HPDE6-E6E7 (cell line): ENCODE measurements around the gene FBXO31.

ENCODE experiments used
- DNase-seq: peaks from one replicate; pipeline ENCODE4 v3.0.0; 2011; ENCODE audit warnings: missing footprints; ENCODE audit errors: extremely low spot score

The FBXO31 gene

GRCh38 chr16:87310610-87311009 is 73.0 kb downstream of the FBXO31 start:
- no peak for DNase-seq

GRCh38 chr16:87309620-87310525 is 73.7 kb downstream of the FBXO31 start:
- DNase-seq = no peak

GRCh38 chr16:87308826-87309225 is 74.8 kb downstream of the FBXO31 start:
- no peak for DNase-seq

- no peak for DNase-seq
Measured at GRCh38 chr16:87306516-87306915, 77.1 kb downstream of the FBXO31 start.

DNA sequence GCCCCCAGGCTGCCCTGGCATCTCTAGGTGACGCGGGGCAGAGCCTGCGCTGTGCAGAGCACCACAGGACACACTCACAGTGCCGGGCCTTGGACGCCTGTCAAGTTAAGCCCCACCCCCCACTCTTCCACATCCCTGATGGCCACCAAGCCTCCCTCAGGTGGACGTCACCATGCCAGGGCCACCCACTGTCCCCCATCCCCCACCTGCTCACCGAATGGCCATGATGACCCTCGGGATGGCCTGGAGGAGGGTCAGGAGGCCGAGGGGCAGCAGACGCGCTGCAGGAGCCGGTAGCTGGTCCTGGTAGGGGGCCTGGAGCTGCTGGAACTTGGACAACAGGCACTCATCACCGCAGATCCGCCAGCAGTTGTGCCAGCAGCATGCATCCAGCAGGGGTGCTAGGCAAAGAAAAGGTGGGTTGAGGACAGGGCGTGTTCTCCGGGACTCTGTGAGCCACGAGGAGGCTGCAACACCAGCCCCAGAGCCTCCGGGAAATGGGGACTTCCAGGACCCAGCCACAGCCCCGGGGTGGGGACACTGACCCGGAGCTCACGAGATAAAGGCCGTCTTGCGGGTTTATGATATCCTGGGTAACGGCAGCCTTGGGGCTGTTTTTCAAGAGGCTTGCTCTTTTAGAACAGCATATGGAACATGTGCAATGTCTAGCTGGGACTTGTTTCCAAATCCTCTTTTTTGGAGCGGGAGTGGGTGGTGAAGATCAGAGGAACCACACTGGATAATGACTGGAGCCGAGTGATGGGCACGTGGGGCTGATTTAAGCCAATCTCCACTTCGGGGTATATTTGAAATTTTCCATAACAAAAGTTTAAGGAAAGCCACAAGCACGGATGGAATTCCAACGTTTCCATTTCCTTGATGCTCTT is 77.8 kb downstream of the FBXO31 start:
- no peak for DNase-seq

GRCh38 chr16:87304951-87305350 is 78.6 kb downstream of the FBXO31 start:
- DNase-seq = no peak

GRCh38 chr16:87303962-87304521 is 79.5 kb downstream of the FBXO31 start:
- DNase-seq = no peak

GRCh38 chr16:87303431-87303930 is 80.1 kb downstream of the FBXO31 start:
- no peak for DNase-seq

GRCh38 chr16:87298857-87299465 is 84.6 kb downstream of the FBXO31 start:
- no peak for DNase-seq

DNA sequence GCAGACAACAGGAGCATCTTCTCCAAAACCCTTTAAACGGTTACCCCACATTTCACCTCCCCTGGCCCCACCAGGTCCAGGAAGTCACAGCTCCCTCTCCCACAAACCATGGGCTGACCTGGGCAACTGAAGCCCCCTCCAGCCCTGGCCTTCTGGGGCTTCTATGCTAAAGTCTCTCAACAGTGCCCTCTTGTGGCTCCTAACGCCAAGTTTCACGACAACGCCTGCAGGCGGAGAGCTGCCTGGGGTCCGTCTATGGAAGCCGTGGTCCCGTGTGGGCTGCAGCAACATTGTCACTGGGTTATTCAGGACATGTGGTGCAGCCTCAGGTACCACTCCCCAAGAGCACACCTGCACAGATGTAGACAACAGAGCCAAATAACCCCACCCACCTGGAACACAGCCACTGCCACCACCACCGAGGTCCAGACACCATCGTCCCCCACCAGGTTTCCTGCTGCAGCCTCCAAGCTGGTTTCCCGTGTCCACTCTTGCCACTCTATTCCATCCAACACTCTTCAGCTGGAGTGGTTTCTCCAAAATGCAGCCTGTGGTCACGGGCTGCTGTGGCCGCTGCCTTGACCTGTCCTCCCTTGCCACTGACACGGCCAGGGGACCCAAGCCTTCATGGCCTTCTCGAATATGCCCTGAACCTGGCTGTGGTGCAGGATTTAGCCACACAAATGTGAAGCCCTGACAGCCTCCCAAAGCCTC is 85.5 kb downstream of the FBXO31 start:
- peak; percentile 49 for DNase-seq

- no peak for DNase-seq
Measured at GRCh38 chr16:87297407-87297806, 86.2 kb downstream of the FBXO31 start.

DNA sequence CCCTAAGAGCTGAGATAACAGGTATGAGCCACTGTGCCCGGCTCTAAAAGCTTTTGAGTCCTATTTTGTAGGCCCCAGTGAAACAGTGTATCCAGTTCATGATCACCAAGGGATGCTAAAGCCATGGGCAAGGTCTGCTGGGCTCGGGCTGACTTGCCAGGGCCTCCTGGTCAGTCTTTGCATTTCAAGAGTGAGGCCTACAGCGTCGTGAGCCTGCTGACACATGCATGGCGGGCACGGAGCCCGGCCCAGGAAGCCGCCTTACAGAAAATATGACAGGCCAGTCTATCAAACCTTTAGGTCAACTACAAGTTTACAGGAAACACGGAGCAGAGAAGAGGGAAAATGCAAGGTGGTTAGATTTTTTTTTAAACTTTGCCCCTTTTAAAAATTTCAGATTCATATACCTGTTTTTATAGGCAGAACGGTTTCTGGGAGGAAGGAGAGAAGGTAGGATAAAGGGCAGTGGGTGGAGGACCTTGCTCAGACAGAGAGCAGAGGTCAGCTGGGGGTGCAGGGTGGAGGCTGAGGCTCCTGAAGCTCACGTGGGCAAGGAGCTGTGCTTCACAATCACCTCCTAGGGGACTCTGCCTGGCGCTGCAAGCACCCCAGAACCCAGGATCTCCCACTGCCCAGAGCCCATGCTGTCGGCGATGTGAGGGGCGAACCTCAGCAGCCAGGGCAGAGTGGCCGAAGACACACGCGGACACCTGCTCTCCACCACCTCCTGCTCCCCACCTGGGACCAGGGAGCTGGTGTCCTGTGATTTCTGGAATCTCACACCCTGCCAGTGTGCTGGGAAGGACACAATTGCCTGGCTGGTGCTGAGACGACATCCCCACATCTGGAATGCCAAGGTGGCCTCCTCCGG is 87.7 kb downstream of the FBXO31 start:
- DNase-seq = no peak

DNA sequence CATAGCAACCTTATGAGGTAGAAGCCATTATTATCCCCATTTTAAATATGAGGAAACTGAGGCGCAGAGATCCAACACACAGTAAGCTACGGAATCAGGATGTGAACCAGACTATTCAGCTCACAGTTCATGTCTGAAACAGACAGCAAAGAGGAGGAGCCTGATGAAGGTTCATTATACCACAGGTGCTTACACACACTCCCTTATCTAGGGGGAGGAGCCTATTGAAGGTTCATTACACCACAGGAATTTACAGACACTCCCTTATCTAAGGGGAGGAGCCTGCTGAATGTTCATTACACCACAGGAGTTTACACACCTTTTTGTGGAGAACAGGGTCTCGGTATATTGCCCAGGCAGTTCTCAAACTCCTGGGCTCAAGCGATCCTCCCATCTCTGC is 88.3 kb downstream of the FBXO31 start:
- no peak for DNase-seq

DNA sequence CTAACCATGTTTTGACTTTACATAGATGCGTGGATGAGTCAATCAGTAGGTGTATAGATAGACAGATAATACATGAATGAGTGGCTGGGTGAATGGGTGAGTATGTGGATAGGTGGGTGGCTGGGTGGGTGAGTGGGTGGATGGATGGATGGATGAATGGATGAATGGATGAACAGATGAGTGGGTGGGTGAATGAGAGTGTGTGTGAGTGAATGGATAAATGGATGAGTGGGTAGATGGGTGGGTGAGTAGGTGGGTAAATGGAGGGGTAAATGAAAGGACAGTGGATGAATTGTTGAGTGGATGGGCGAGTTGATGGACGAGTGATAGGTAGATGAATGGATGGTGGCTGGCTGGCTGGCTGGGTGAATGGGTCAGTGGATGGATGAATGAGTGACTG is 89.6 kb downstream of the FBXO31 start:
- DNase-seq = no peak

DNA sequence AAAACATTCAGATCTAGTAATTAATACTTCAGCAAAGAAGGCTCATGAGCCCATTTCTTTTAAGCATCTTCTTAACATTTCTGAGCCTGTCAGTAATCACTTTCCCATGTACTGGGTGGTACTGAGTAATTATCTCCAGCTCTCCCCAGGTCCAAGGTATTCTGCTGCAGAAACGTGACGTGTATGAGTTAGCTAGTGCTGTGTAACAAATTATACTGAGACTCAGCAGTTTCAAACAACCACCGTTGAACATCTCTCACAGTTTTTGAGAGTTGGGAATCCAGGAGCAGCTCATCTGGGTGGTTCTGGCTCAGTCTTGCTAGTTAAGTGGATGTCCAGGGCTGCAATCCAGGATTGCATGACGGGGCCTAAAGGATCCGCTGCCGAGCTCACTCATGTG is 91.6 kb downstream of the FBXO31 start:
- DNase-seq = no peak

GRCh38 chr16:87288753-87289362 is 94.7 kb downstream of the FBXO31 start:
- DNase-seq = no peak

- no peak for DNase-seq
Measured at GRCh38 chr16:87286839-87287626, 96.5 kb downstream of the FBXO31 start.

DNA sequence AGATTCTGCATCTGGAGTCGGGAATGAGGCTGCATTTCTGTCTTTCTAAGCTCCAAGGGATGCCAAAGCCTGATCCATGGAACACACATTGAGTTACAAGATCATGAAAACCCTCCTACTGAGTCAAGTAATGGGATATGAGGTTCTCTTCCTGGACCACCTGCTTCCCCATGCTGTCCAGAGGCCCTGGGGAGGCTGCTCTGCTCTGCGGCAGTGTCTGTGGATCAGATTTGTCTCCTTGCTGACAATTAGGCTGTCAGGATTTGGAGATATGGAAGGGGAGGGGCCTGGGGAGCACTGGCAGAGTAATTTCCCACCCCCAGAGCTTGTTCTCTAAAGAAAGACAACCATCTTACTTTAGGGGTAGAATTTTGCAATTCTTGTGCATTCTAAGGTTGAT is 99.4 kb downstream of the FBXO31 start:
- DNase-seq = no peak
